Measurements from ENCODE around the gene TMEM237. TPM values are rescaled to one million over a fixed set of nuclear protein-coding genes. Genes with fewer than 3 reads are reported as not detected.
A peak's percentile ranks its signal among the peaks of the same experiment; 100 is the strongest.

Gene TMEM237, protein sequence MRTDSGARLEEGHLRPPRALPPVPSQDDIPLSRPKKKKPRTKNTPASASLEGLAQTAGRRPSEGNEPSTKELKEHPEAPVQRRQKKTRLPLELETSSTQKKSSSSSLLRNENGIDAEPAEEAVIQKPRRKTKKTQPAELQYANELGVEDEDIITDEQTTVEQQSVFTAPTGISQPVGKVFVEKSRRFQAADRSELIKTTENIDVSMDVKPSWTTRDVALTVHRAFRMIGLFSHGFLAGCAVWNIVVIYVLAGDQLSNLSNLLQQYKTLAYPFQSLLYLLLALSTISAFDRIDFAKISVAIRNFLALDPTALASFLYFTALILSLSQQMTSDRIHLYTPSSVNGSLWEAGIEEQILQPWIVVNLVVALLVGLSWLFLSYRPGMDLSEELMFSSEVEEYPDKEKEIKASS
- total RNA-seq: 1 to 10 TPM; 2.8 to 3.9 (median 3.4) TPM
- 6.3 TPM for total RNA-seq (2013)

DNA sequence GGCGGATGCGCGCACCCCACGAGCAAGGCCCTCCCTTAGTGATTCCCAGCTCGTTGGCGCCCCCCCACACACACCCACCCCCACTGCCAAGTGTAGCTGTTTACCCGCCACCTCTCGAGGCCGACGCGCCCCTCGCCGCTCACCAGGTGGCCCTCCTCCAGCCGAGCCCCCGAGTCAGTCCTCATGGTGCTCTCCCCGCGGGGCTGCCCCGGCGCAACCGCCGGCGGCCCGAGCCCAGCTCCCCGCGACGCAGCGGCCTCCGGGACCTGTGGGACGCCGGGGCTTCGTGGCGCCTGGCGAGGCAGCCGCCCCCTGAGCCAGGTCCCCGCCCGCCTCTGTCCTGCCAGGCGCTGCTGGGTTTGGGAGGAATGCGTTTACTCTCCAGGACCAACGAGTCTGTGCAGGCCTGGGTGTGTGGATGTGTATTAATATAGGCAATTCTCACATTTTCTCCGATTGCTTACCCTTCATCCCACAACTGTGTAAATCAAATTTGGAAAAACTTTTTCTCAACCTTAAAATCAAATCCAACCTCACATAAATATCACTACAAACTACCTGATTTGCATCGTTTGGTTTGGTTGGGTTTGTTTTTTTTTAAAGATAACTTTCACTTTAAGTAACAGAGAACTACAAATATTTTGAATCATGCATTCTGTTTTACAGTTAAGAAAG, at the start of gene TMEM237:
TSS of gene TMEM237 (minus strand) at position 288 of the 675 bp plus-strand sequence. CDS start at position 185, 103 bp downstream.
- peaks cover 2% of the 10 kb centered on the region for H3K4me1 ChIP-seq (ENCODE audit: control insufficient read depth, insufficient read depth, low read length)
- DNase-seq (peak; percentile 25 to 72), ATAC-seq (peak; percentile 22 to 52 (median 47))
- H3K4me3 Mint-ChIP-seq: peak within 1 kb of the TSS; percentile 96
- no peaks in the 10 kb centered on the region for H3K9me3 Mint-ChIP-seq
- peak within 1 kb of the TSS; percentile 85 to 92 for H3K27ac Mint-ChIP-seq
- under 1% methylated on average over 36 of the region's 41 CpGs for WGBS (ENCODE audit: insufficient coverage)
- H3K9me3 ChIP-seq (ENCODE audit: control insufficient read depth, insufficient read depth, low read length): no peaks in the 10 kb centered on the region
- intact Hi-C loops (cut with micrococcal nuclease): no loop called here
- no peaks in the 10 kb centered on the region for H3K36me3 Mint-ChIP-seq
- H3K27me3 ChIP-seq (ENCODE audit: control insufficient read depth, insufficient read depth, low read length): no peaks in the 10 kb centered on the region
- H3K4me1 Mint-ChIP-seq: peaks cover 15% of the 10 kb centered on the region in 2 donors
- peak within 1 kb of the TSS; percentile 71 for H3K27ac ChIP-seq (ENCODE audit: low read length)
- peak within 1 kb of the TSS; percentile 78 for H3K4me3 ChIP-seq (ENCODE audit: low read length)
- TF ChIP-seq, protein P1, sequence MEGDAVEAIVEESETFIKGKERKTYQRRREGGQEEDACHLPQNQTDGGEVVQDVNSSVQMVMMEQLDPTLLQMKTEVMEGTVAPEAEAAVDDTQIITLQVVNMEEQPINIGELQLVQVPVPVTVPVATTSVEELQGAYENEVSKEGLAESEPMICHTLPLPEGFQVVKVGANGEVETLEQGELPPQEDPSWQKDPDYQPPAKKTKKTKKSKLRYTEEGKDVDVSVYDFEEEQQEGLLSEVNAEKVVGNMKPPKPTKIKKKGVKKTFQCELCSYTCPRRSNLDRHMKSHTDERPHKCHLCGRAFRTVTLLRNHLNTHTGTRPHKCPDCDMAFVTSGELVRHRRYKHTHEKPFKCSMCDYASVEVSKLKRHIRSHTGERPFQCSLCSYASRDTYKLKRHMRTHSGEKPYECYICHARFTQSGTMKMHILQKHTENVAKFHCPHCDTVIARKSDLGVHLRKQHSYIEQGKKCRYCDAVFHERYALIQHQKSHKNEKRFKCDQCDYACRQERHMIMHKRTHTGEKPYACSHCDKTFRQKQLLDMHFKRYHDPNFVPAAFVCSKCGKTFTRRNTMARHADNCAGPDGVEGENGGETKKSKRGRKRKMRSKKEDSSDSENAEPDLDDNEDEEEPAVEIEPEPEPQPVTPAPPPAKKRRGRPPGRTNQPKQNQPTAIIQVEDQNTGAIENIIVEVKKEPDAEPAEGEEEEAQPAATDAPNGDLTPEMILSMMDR (IDR thresholded peaks at IDR 0.05): no peak
- H3K27me3 Mint-ChIP-seq (ENCODE audit: low read depth in 2 of 2): peaks cover 0 to 5% of the 10 kb centered on the region in 2 donors
- no peaks in the 10 kb centered on the region for H3K36me3 ChIP-seq (ENCODE audit: control insufficient read depth, insufficient read depth, low read length)

DNA sequence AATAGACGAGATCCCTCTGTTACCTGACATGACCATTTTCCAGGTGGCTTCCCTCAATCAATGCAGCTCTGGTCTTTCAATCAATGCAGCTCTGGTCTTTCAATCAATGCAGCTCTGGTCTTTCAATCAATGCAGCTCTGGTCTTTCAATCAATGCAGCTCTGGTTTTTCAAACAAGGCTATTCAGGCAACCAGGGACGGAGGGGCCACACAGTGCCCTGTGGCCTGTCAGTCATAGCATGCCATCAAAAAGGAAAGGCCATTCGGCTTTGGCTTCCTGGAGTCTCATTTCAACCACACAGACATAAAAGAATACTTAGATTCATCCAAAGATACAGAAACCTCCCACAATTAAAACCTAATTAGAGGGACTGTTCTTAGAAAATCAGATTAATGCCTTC, 41.9 kb upstream of the TMEM237 start:
- Histone ChIP-seq H3K27me3 (ENCODE audit: control insufficient read depth, insufficient read depth, low read length) (peaks cover 2% of the 10 kb centered on the region), H3K4me1 (ENCODE audit: control insufficient read depth, insufficient read depth, low read length) (no peaks in the 10 kb centered on the region), H3K27ac (ENCODE audit: low read length) (no peak overlapping the region), H3K36me3 (ENCODE audit: control insufficient read depth, insufficient read depth, low read length) (no peaks in the 10 kb centered on the region), H3K9me3 (ENCODE audit: control insufficient read depth, insufficient read depth, low read length) (no peaks in the 10 kb centered on the region), H3K4me3 (ENCODE audit: low read length) (no peak overlapping the region)
- no peaks in the 10 kb centered on the region for H3K9me3 Mint-ChIP-seq
- H3K27me3 Mint-ChIP-seq (ENCODE audit: low read depth in 2 of 2): peaks cover 10 to 12% of the 10 kb centered on the region in 2 donors
- 83% methylated on average over 3 of the region's 3 CpGs for WGBS (ENCODE audit: insufficient coverage)
- ATAC-seq (no peak), DNase-seq (no peak)
- H3K4me3 Mint-ChIP-seq: no peak overlapping the region
- TF ChIP-seq, protein P1 (IDR thresholded peaks at IDR 0.05): no peak
- no peaks in the 10 kb centered on the region for H3K4me1 Mint-ChIP-seq
- no peaks in the 10 kb centered on the region for H3K36me3 Mint-ChIP-seq
- intact Hi-C loops (cut with micrococcal nuclease): no loop called here
- H3K27ac Mint-ChIP-seq: no peak overlapping the region

DNA sequence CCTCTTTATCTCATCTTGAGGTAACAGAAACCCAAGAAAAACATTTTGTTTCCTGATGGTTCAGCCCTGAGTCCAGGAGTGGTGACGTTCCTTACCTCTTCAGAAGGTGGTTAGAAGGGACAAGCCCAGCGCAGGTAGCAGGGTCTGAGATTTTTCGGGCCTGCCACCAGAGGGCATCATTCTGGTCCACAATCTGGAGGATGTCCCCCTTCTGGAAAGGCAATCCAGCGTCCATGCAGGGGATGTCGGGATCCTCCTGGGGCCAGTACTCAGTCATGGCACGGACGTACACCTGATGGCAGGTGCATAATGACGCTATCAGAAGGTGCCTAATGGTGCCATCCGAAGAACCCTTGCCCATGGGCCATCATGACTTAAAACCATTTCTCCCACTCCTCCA, 37.4 kb upstream of the TMEM237 start:
- no peaks in the 10 kb centered on the region for H3K9me3 ChIP-seq (ENCODE audit: control insufficient read depth, insufficient read depth, low read length)
- H3K36me3 Mint-ChIP-seq: no peaks in the 10 kb centered on the region
- no peak overlapping the region for H3K4me3 Mint-ChIP-seq
- DNase-seq: peak in 1 of 2 donors; percentile 17
- no peaks in the 10 kb centered on the region for H3K9me3 Mint-ChIP-seq
- H3K27ac Mint-ChIP-seq: no peak overlapping the region
- TF ChIP-seq, protein P1 (IDR thresholded peaks at IDR 0.05): no peak
- no peak for ATAC-seq
- WGBS (ENCODE audit: insufficient coverage): 74% methylated on average over 9 of the region's 9 CpGs
- no peak overlapping the region for H3K27ac ChIP-seq (ENCODE audit: low read length)
- H3K27me3 Mint-ChIP-seq (ENCODE audit: low read depth in 2 of 2): peaks cover 1 to 3% of the 10 kb centered on the region in 2 donors
- H3K4me1 ChIP-seq (ENCODE audit: control insufficient read depth, insufficient read depth, low read length): no peaks in the 10 kb centered on the region
- H3K4me1 Mint-ChIP-seq: no peaks in the 10 kb centered on the region
- intact Hi-C loops (cut with micrococcal nuclease): no loop called here
- peaks cover 2% of the 10 kb centered on the region for H3K27me3 ChIP-seq (ENCODE audit: control insufficient read depth, insufficient read depth, low read length)
- no peak overlapping the region for H3K4me3 ChIP-seq (ENCODE audit: low read length)
- H3K36me3 ChIP-seq (ENCODE audit: control insufficient read depth, insufficient read depth, low read length): no peaks in the 10 kb centered on the region

Measured in natural killer cell (primary cell).